WTC11 (cell line): ENCODE data around the gene SEL1L3. TPM values are rescaled to one million over a fixed set of nuclear protein-coding genes. Genes with fewer than 3 reads are reported as not detected.

Experiments used
- ATAC-seq: fragments of 200-7000 bp; cut with Tn5 transposase; 2 replicates; pipeline ENCODE4 v1.10.0; 2021; ENCODE audit warnings: mild to moderate bottlenecking, moderate library complexity
- CTCF ChIA-PET: fragments of 300-600 bp; sonication (Branson Sonifier 250); formaldehyde crosslinking; loops from one replicate; lab custom pipeline; 2021; ENCODE audit warnings: antibody characterized with exemption; lab: Charles Lee
- POLR2A ChIA-PET: fragments of 350-600 bp; sonication (Branson Sonifier 250); formaldehyde crosslinking; loops from one replicate; lab custom pipeline; 2021; ENCODE audit warnings: antibody characterized with exemption; lab: Charles Lee
- DNase-seq: peaks from one replicate; pipeline ENCODE4 v3.0.0; 2021; ENCODE audit warnings: low spot score
- H3K27ac Mint-ChIP-seq: 2 replicates; pipeline ENCODE4 v1.8.0; 2021; ENCODE audit warnings: mixed read lengths
- H3K27me3 Mint-ChIP-seq: 2 replicates; pipeline ENCODE4 v1.8.0; 2021; ENCODE audit warnings: low read depth, mild to moderate bottlenecking, moderate library complexity, mixed read lengths
- H3K36me3 Mint-ChIP-seq: 2 replicates; pipeline ENCODE4 v1.8.0; 2021; ENCODE audit warnings: mixed read lengths
- H3K4me1 Mint-ChIP-seq: 2 replicates; pipeline ENCODE4 v1.8.0; 2022; ENCODE audit warnings: mixed read lengths
- H3K4me3 Mint-ChIP-seq: 2 replicates; pipeline ENCODE4 v1.8.0; 2021; ENCODE audit warnings: mild to moderate bottlenecking, moderate library complexity, mixed read lengths
- H3K9me3 Mint-ChIP-seq: 2 replicates; pipeline ENCODE4 v1.8.0; 2021; ENCODE audit warnings: mixed read lengths
- ATF2 ChIP-seq: sonication (generic); formaldehyde crosslinking; IDR thresholded peaks from 2 replicates; pipeline ENCODE4 v1.8.1; 2022; ENCODE audit warnings: low read depth, missing genetic modification reagents, borderline replicate concordance
- CBFB ChIP-seq: sonication (generic); formaldehyde crosslinking; IDR thresholded peaks from 2 replicates; pipeline ENCODE4 v1.8.1; 2022; ENCODE audit warnings: mild to moderate bottlenecking, low read depth, missing genetic modification reagents
- ESRRA ChIP-seq: sonication (generic); formaldehyde crosslinking; IDR thresholded peaks from 2 replicates; pipeline ENCODE4 v1.8.1; 2022; ENCODE audit warnings: mild to moderate bottlenecking, missing genetic modification reagents, borderline replicate concordance
- GABPB1 ChIP-seq: sonication (generic); formaldehyde crosslinking; IDR thresholded peaks from 2 replicates; pipeline ENCODE4 v1.8.1; 2023; ENCODE audit warnings: mild to moderate bottlenecking, missing genetic modification reagents
- IRF2 ChIP-seq: sonication (generic); formaldehyde crosslinking; IDR thresholded peaks from 2 replicates; pipeline ENCODE4 v1.8.0; 2022; ENCODE audit warnings: low read depth, missing genetic modification reagents, borderline replicate concordance
- MLX ChIP-seq: sonication (generic); formaldehyde crosslinking; IDR thresholded peaks from 2 replicates; pipeline ENCODE4 v1.8.1; 2023; ENCODE audit warnings: mild to moderate bottlenecking, missing genetic modification reagents, moderate library complexity
- NFYB ChIP-seq: sonication (generic); formaldehyde crosslinking; conservative IDR thresholded peaks from 2 replicates; pipeline ENCODE4 v1.8.0; 2022; ENCODE audit warnings: low read depth, missing genetic modification reagents
- PREB ChIP-seq: sonication (generic); formaldehyde crosslinking; IDR thresholded peaks from 2 replicates; pipeline ENCODE4 v1.8.1; 2022; ENCODE audit warnings: mild to moderate bottlenecking, missing genetic modification reagents, moderate library complexity, borderline replicate concordance
- STAT6 ChIP-seq: sonication (generic); formaldehyde crosslinking; conservative IDR thresholded peaks from 2 replicates; pipeline ENCODE4 v1.8.1; 2023; ENCODE audit warnings: mild to moderate bottlenecking, low read depth, missing genetic modification reagents, moderate library complexity
- USF2 ChIP-seq: sonication (generic); formaldehyde crosslinking; IDR thresholded peaks from 2 replicates; pipeline ENCODE4 v1.8.1; 2023; ENCODE audit warnings: mild to moderate bottlenecking, missing genetic modification reagents, moderate library complexity
- ZNF138 ChIP-seq: sonication (generic); formaldehyde crosslinking; conservative IDR thresholded peaks from 2 replicates; pipeline ENCODE4 v1.8.1; 2022; ENCODE audit warnings: mild to moderate bottlenecking, moderate library complexity, missing genetic modification reagents
- ZNF219 ChIP-seq: sonication (generic); formaldehyde crosslinking; IDR thresholded peaks from 2 replicates; pipeline ENCODE4 v1.8.0; 2023; ENCODE audit warnings: missing genetic modification reagents, mild to moderate bottlenecking, borderline replicate concordance
- ZNF263 ChIP-seq: sonication (generic); formaldehyde crosslinking; IDR thresholded peaks from 2 replicates; pipeline ENCODE4 v1.8.1; 2022; ENCODE audit warnings: low read depth, mild to moderate bottlenecking, moderate library complexity, missing genetic modification reagents
- total RNA-seq: library from RNA; stranded (reverse); gene quantifications from 3 replicates; pipeline ENCODE4 v1.2.3, GENCODE V29; 2021
- TF ChIP-seq, protein P1 (sequence below): sonication (generic); formaldehyde crosslinking; IDR thresholded peaks from 2 replicates; pipeline ENCODE4 v1.8.1; 2023; ENCODE audit warnings: mild to moderate bottlenecking, moderate library complexity, missing genetic modification reagents
- TF ChIP-seq, protein P2 (sequence below): sonication (generic); formaldehyde crosslinking; IDR thresholded peaks from 2 replicates; pipeline ENCODE4 v1.8.0; 2022; ENCODE audit warnings: mild to moderate bottlenecking, missing genetic modification reagents

The SEL1L3 gene
- total RNA-seq, 1 experiment from 2014 or later: 31.5 TPM

- TF ChIP-seq USF2 (CRISPR knock-in tag): no peak
- no peak for TF ChIP-seq STAT6
- TF ChIP-seq NFYB (CRISPR knock-in tag): no peak
- no peak for TF ChIP-seq MLX (CRISPR knock-in tag)
- no peak for TF ChIP-seq PREB (CRISPR knock-in tag)
- TF ChIP-seq, protein P1, sequence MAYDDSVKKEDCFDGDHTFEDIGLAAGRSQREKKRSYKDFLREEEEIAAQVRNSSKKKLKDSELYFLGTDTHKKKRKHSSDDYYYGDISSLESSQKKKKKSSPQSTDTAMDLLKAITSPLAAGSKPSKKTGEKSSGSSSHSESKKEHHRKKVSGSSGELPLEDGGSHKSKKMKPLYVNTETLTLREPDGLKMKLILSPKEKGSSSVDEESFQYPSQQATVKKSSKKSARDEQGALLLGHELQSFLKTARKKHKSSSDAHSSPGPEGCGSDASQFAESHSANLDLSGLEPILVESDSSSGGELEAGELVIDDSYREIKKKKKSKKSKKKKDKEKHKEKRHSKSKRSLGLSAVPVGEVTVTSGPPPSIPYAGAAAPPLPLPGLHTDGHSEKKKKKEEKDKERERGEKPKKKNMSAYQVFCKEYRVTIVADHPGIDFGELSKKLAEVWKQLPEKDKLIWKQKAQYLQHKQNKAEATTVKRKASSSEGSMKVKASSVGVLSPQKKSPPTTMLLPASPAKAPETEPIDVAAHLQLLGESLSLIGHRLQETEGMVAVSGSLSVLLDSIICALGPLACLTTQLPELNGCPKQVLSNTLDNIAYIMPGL: no peak
These were observed 133.9 kb downstream of the SEL1L3 start (continued) for GRCh38 chr4:25728886-25729285.

DNA sequence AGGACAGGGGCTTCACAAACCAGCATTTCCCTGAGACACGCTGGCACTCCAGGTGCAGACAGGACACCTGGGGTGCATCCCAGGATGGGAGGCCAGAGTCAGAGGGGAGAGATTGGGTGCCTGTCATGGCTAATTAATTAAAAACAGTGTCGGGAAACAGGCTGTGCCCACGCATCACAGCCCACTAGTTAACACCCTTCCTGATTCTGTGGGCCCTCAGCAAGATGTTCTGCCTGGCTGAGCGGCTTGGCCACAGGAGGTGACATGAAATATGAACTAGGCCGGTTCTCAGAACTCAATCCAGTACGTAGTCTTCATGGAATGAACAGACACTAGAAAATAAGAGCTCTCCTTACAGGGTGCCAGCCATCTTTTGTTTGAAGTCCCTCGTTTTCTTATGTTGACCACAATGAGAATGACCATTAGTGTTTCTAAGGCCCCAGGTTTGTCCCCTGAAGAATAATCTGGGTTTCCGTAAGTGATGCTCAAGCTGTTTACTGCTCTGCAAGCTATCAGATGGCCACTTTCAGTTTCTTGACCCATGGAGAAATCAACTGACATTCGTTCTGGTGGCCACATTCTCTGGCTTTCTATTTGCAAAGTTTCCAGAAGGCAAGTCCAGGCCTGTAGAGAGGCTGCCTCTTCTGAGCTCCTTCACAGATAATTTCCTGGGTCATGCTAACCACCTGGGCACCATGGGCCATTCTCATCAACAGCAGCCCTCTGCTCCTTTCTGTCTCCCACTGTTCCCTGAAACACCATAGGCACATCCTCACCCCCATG lies 134.9 kb downstream of the SEL1L3 start:
- H3K9me3 Mint-ChIP-seq: peaks cover 9% of the 10 kb centered on the region
- ATAC-seq (no peak), DNase-seq (no peak)
- H3K4me3 Mint-ChIP-seq: no peak overlapping the region
- H3K27ac Mint-ChIP-seq: no peak overlapping the region
- ChIA-PET POLR2A (no interaction called here), CTCF (no interaction called here)
- no peaks in the 10 kb centered on the region; the same call in 1 of the 2 replicates for H3K27me3 Mint-ChIP-seq
- no peaks in the 10 kb centered on the region for H3K36me3 Mint-ChIP-seq
- TF ChIP-seq GABPB1: no peak
- no peak for TF ChIP-seq ZNF263 (CRISPR knock-in tag)
- no peak for TF ChIP-seq ZNF138
- no peak for TF ChIP-seq ATF2 (CRISPR knock-in tag)
- TF ChIP-seq ZNF219: no peak
- no peak for TF ChIP-seq CBFB (CRISPR knock-in tag)
- no peak for TF ChIP-seq IRF2
- TF ChIP-seq, protein P2, sequence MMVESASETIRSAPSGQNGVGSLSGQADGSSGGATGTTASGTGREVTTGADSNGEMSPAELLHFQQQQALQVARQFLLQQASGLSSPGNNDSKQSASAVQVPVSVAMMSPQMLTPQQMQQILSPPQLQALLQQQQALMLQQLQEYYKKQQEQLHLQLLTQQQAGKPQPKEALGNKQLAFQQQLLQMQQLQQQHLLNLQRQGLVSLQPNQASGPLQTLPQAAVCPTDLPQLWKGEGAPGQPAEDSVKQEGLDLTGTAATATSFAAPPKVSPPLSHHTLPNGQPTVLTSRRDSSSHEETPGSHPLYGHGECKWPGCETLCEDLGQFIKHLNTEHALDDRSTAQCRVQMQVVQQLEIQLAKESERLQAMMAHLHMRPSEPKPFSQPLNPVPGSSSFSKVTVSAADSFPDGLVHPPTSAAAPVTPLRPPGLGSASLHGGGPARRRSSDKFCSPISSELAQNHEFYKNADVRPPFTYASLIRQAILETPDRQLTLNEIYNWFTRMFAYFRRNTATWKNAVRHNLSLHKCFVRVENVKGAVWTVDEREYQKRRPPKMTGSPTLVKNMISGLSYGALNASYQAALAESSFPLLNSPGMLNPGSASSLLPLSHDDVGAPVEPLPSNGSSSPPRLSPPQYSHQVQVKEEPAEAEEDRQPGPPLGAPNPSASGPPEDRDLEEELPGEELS: no peak
- TF ChIP-seq ESRRA (CRISPR knock-in tag): no peak
- H3K4me1 Mint-ChIP-seq: no peaks in the 10 kb centered on the region
